ENCODE measurements around the gene STK11IP. TPM values are rescaled to one million over a fixed set of nuclear protein-coding genes. Genes with fewer than 3 reads are reported as not detected.

The STK11IP gene
- total RNA-seq, 1 donor, result 22.1 TPM

- DNase-seq (ENCODE audit: insufficient read length, low spot score, missing footprints), result no peak
- Histone ChIP-seq H3K4me1 (ENCODE audit: insufficient read depth, low read length) (peaks cover 18% of the 10 kb centered on the region), H3K79me2 (ENCODE audit: insufficient read depth, low read length) (peaks cover 8% of the 10 kb centered on the region), H4K20me1 (ENCODE audit: insufficient read depth, low read length) (no peaks in the 10 kb centered on the region), H3K4me2 (ENCODE audit: insufficient read depth, low read length) (no peak overlapping the region), H3K27ac (ENCODE audit: low read depth, low read length) (no peak overlapping the region), H3K27me3 (ENCODE audit: insufficient read depth, low read length) (no peaks in the 10 kb centered on the region), H3K9me3 (ENCODE audit: low read depth, low read length) (no peaks in the 10 kb centered on the region), H3K4me3 (ENCODE audit: insufficient read depth, low read length) (no peak overlapping the region), H2AFZ (ENCODE audit: low read length) (no peak overlapping the region), H3K36me3 (ENCODE audit: insufficient read depth, low read length) (no peaks in the 10 kb centered on the region)
- TF ChIP-seq CTCF (IDR thresholded peaks at IDR 0.05; ENCODE audit: extremely low read depth, low read depth, low read length), result no peak
Measured at GRCh38 chr2:219595256-219595655, 2.4 kb upstream of the STK11IP start.

GRCh38 chr2:219596954-219597551 is 604 bp upstream of the STK11IP start:
- Histone ChIP-seq H3K36me3 (ENCODE audit: insufficient read depth, low read length) (peaks cover 5% of the 10 kb centered on the region), H2AFZ (ENCODE audit: low read length) (peak overlapping the region; percentile 98), H3K4me1 (ENCODE audit: insufficient read depth, low read length) (peaks cover 18% of the 10 kb centered on the region), H3K4me2 (ENCODE audit: insufficient read depth, low read length) (peak overlapping the region; percentile 99), H3K27ac (ENCODE audit: low read depth, low read length) (peak overlapping the region; percentile 91), H4K20me1 (ENCODE audit: insufficient read depth, low read length) (no peaks in the 10 kb centered on the region), H3K4me3 (ENCODE audit: insufficient read depth, low read length) (peak overlapping the region; percentile 89), H3K79me2 (ENCODE audit: insufficient read depth, low read length) (peaks cover 8% of the 10 kb centered on the region), H3K9me3 (ENCODE audit: low read depth, low read length) (no peaks in the 10 kb centered on the region), H3K27me3 (ENCODE audit: insufficient read depth, low read length) (no peaks in the 10 kb centered on the region)
- no peak for TF ChIP-seq CTCF (IDR thresholded peaks at IDR 0.05; ENCODE audit: extremely low read depth, low read depth, low read length)
- no peak for DNase-seq (ENCODE audit: insufficient read length, low spot score, missing footprints)

- no peak for TF ChIP-seq CTCF (IDR thresholded peaks at IDR 0.05; ENCODE audit: extremely low read depth, low read depth, low read length)
- peak overlapping the region; percentile 98 for H2AFZ ChIP-seq (ENCODE audit: low read length)
- H3K4me2 ChIP-seq (ENCODE audit: insufficient read depth, low read length), result peak overlapping the region; percentile 99
- no peak for DNase-seq (ENCODE audit: insufficient read length, low spot score, missing footprints)
- peak overlapping the region; percentile 91 for H3K27ac ChIP-seq (ENCODE audit: low read depth, low read length)
- peaks cover 18% of the 10 kb centered on the region for H3K4me1 ChIP-seq (ENCODE audit: insufficient read depth, low read length)
- H3K27me3 ChIP-seq (ENCODE audit: insufficient read depth, low read length), result no peaks in the 10 kb centered on the region
- H3K36me3 ChIP-seq (ENCODE audit: insufficient read depth, low read length), result peaks cover 11% of the 10 kb centered on the region
- H3K9me3 ChIP-seq (ENCODE audit: low read depth, low read length), result no peaks in the 10 kb centered on the region
- peaks cover 8% of the 10 kb centered on the region for H3K79me2 ChIP-seq (ENCODE audit: insufficient read depth, low read length)
- H3K4me3 ChIP-seq (ENCODE audit: insufficient read depth, low read length), result peak overlapping the region; percentile 89
- H4K20me1 ChIP-seq (ENCODE audit: insufficient read depth, low read length), result no peaks in the 10 kb centered on the region
Measured at GRCh38 chr2:219598308-219599078, 836 bp downstream of the STK11IP start.

GRCh38 chr2:219603771-219604170 is 6.1 kb downstream of the STK11IP start:
- no peak for TF ChIP-seq CTCF (IDR thresholded peaks at IDR 0.05; ENCODE audit: extremely low read depth, low read depth, low read length)

More at GRCh38 chr2:219603771-219604170, 6.1 kb downstream of the STK11IP start:
- H3K36me3 ChIP-seq (ENCODE audit: insufficient read depth, low read length), result peaks cover 26% of the 10 kb centered on the region
- no peak for DNase-seq (ENCODE audit: insufficient read length, low spot score, missing footprints)
- peaks cover 3% of the 10 kb centered on the region for H3K79me2 ChIP-seq (ENCODE audit: insufficient read depth, low read length)
- H2AFZ ChIP-seq (ENCODE audit: low read length), result no peak overlapping the region
- no peaks in the 10 kb centered on the region for H4K20me1 ChIP-seq (ENCODE audit: insufficient read depth, low read length)
- H3K27ac ChIP-seq (ENCODE audit: low read depth, low read length), result no peak overlapping the region
- no peak overlapping the region for H3K4me2 ChIP-seq (ENCODE audit: insufficient read depth, low read length)
- no peaks in the 10 kb centered on the region for H3K9me3 ChIP-seq (ENCODE audit: low read depth, low read length)
- H3K4me1 ChIP-seq (ENCODE audit: insufficient read depth, low read length), result peaks cover under 1% of the 10 kb centered on the region
- no peaks in the 10 kb centered on the region for H3K27me3 ChIP-seq (ENCODE audit: insufficient read depth, low read length)
- no peak overlapping the region for H3K4me3 ChIP-seq (ENCODE audit: insufficient read depth, low read length)
